GM23338 (cell line): Measurements from ENCODE around the gene TPST2. TPM values are rescaled to one million over a fixed set of nuclear protein-coding genes. Genes with fewer than 3 reads are reported as not detected.
A peak's percentile ranks its signal among the peaks of the same experiment; 100 is the strongest.

Source experiments
- ATAC-seq: fragments of 200-7000 bp; cut with Tn5 transposase; 3 replicates; pipeline ENCODE4 v1.9.1; 2020
- DNase-seq: peaks from one replicate; pipeline ENCODE4 v3.0.0-alpha.2; 2015; ENCODE audit warnings: low spot score
- H2AFZ ChIP-seq: fragments of 200-600 bp; sonication (generic); 2 replicates; pipeline ENCODE4 v1.8.0; 2016; ENCODE audit warnings: antibody characterized with exemption, mild to moderate bottlenecking, moderate library complexity
- H3F3A ChIP-seq: fragments of 200-600 bp; sonication (generic); replicated peaks from 2 replicates; pipeline ENCODE4 v1.8.0; 2017; ENCODE audit warnings: antibody characterized with exemption, mixed run types, low read depth
- H3K27ac ChIP-seq: fragments of 200-600 bp; sonication (generic); 2 replicates; pipeline ENCODE4 v1.6.1; 2016; ENCODE audit warnings: low read depth
- H3K27me3 ChIP-seq: fragments of 200-600 bp; sonication (generic); 2 replicates; pipeline ENCODE4 v1.8.0; 2016; ENCODE audit warnings: mild to moderate bottlenecking, mixed run types, moderate library complexity; ENCODE audit not compliant: insufficient read depth
- H3K36me3 ChIP-seq: fragments of 200-600 bp; sonication (generic); 2 replicates; pipeline ENCODE4 v1.8.0; 2016; ENCODE audit warnings: mild to moderate bottlenecking; ENCODE audit not compliant: insufficient read depth
- H3K4me1 ChIP-seq: fragments of 200-600 bp; sonication (generic); 2 replicates; pipeline ENCODE4 v1.8.0; 2016; ENCODE audit warnings: mild to moderate bottlenecking, moderate library complexity; ENCODE audit not compliant: insufficient read depth
- H3K4me2 ChIP-seq: fragments of 200-600 bp; sonication (generic); 2 replicates; pipeline ENCODE4 v1.7.1; 2017; ENCODE audit warnings: mixed run types
- H3K4me3 ChIP-seq: fragments of 200-600 bp; sonication (generic); 2 replicates; pipeline ENCODE4 v1.6.1; 2016; ENCODE audit warnings: mixed run types
- H3K79me2 ChIP-seq: fragments of 200-600 bp; sonication (generic); replicated peaks from 2 replicates; pipeline ENCODE4 v1.8.0; 2017; ENCODE audit warnings: mild to moderate bottlenecking; ENCODE audit not compliant: insufficient read depth
- H3K9me2 ChIP-seq: fragments of 200-600 bp; sonication (generic); 2 replicates; pipeline ENCODE4 v1.8.0; 2017; ENCODE audit not compliant: insufficient read depth
- H4K20me1 ChIP-seq: fragments of 200-600 bp; sonication (generic); replicated peaks from 2 replicates; pipeline ENCODE4 v1.8.0; 2017; ENCODE audit warnings: mild to moderate bottlenecking; ENCODE audit not compliant: insufficient read depth
- H3K27ac Mint-ChIP-seq: 2 replicates; pipeline ENCODE4 v1.8.0; 2020; ENCODE audit warnings: inconsistent platforms, mild to moderate bottlenecking, moderate library complexity, mixed read lengths
- H3K27me3 Mint-ChIP-seq: 3 replicates; pipeline ENCODE4 v1.8.0; 2022; ENCODE audit warnings: low read depth, mild to moderate bottlenecking, moderate library complexity, mixed read lengths, inconsistent platforms; ENCODE audit not compliant: insufficient read depth, poor library complexity
- H3K36me3 Mint-ChIP-seq: 3 replicates; pipeline ENCODE4 v1.8.0; 2021; ENCODE audit warnings: low read depth, mild to moderate bottlenecking, inconsistent platforms, moderate library complexity, mixed read lengths
- H3K4me1 Mint-ChIP-seq: 3 replicates; pipeline ENCODE4 v1.8.0; 2020; ENCODE audit warnings: mild to moderate bottlenecking, inconsistent platforms, mixed read lengths
- H3K4me3 Mint-ChIP-seq: 3 replicates; pipeline ENCODE4 v1.8.0; 2021; ENCODE audit warnings: moderate library complexity, mild to moderate bottlenecking, inconsistent platforms, mixed read lengths
- H3K9me3 Mint-ChIP-seq: 3 replicates; pipeline ENCODE4 v1.8.0; 2020; ENCODE audit warnings: moderate library complexity, mild to moderate bottlenecking, inconsistent platforms, mixed read lengths
- CREB1 ChIP-seq: fragments of 250-450 bp; sonication (Bioruptor Pico); IDR thresholded peaks from 2 replicates; pipeline ENCODE4 v1.5.0; 2020; ENCODE audit warnings: low read depth, mild to moderate bottlenecking, moderate library complexity
- EZH2 ChIP-seq: fragments of 200-600 bp; sonication (generic); IDR thresholded peaks from one replicate; pipeline ENCODE4 v1.8.0; 2017; ENCODE audit warnings: antibody characterized with exemption, mild to moderate bottlenecking, low read depth; ENCODE audit not compliant: unreplicated experiment
- EZH2phosphoT487 ChIP-seq: fragments of 200-600 bp; sonication (generic); IDR thresholded peaks from one replicate; pipeline ENCODE4 v1.8.1; 2018; ENCODE audit warnings: antibody characterized with exemption; ENCODE audit not compliant: unreplicated experiment
- JUNB ChIP-seq: IDR thresholded peaks from one replicate; pipeline ENCODE4 v1.6.1; 2016; ENCODE audit warnings: antibody characterized with exemption; ENCODE audit not compliant: unreplicated experiment
- NANOG ChIP-seq: IDR thresholded peaks from 2 replicates; pipeline ENCODE4 v1.6.1; 2016; ENCODE audit warnings: antibody characterized with exemption, borderline replicate concordance
- POLR2AphosphoS5 ChIP-seq: IDR thresholded peaks from 2 replicates; pipeline ENCODE4 v1.6.1; 2016; ENCODE audit warnings: antibody characterized with exemption, low read depth
- STAT1 ChIP-seq: IDR thresholded peaks from one replicate; pipeline ENCODE4 v1.6.1; 2016; ENCODE audit warnings: antibody characterized with exemption; ENCODE audit not compliant: unreplicated experiment
- ZNF114 ChIP-seq: fragments of 250-450 bp; sonication (Bioruptor Pico); IDR thresholded peaks from 2 replicates; pipeline ENCODE4 v1.5.0; 2020; ENCODE audit warnings: mild to moderate bottlenecking, moderate library complexity
- ZNF331 ChIP-seq: fragments of 250-450 bp; sonication (Bioruptor Pico); IDR thresholded peaks from 2 replicates; pipeline ENCODE4 v1.5.0; 2020; ENCODE audit warnings: low read depth, mild to moderate bottlenecking, moderate library complexity
- polyA plus RNA-seq: library from polyadenylated mRNA; unstranded; fragments of >200 nt; fragmentation: Nextera tagmentation; extraction: Ambion mirVana; gene quantifications from 2 replicates; pipeline ENCODE4 v1.2.1, GENCODE V29; 2016
- total RNA-seq: library from RNA; depleted of rRNA; stranded (reverse); fragments of >200 nt; shearing (Covaris generic); gene quantifications from 2 replicates; pipeline ENCODE4 v1.2.3, GENCODE V29; 2014
- TF ChIP-seq, protein P1 (sequence below), 2 experiments: fragments of 200-600 bp in 1 of 2; sonication (generic) in 1 of 2; conservative IDR thresholded peaks; 2 replicates each; pipeline versions ENCODE4 v1.5.1 to v1.6.1; 2016 to 2017; ENCODE audit warnings: antibody characterized with exemption in 2 of 2, low read depth in 2 of 2, mild to moderate bottlenecking in 2 of 2, moderate library complexity in 1 of 2
- TF ChIP-seq, protein P2 (sequence below): IDR thresholded peaks from 2 replicates; pipeline ENCODE4 v1.6.1; 2016; ENCODE audit warnings: antibody characterized with exemption

Gene TPST2
- total and polyA plus RNA-seq, 2 experiments from 2014 or later, result 37.9 to 127 TPM

- H3K36me3 ChIP-seq, result peaks cover under 1% of the 10 kb centered on the region; the same call in 1 of the 2 replicates
- H3K36me3 Mint-ChIP-seq, result peaks cover 9% of the 10 kb centered on the region
- peaks cover 11% of the 10 kb centered on the region for H3K4me1 Mint-ChIP-seq
- H3K27me3 Mint-ChIP-seq, result peaks cover 2% of the 10 kb centered on the region
- H3K27ac ChIP-seq, result no peak overlapping the region
- H3K79me2 ChIP-seq, result peaks cover 32% of the 10 kb centered on the region
- peaks cover 3% of the 10 kb centered on the region for H4K20me1 ChIP-seq
- no peak for ATAC-seq
- no peak overlapping the region for H3K4me3 ChIP-seq
- 0 out of 2 replicates have a peak, but pooled peaks cover 6% of the 10 kb centered on the region for H3F3A ChIP-seq
- no peak overlapping the region for H3K27ac Mint-ChIP-seq
- H3K27me3 ChIP-seq, result no peaks in the 10 kb centered on the region
- no peak overlapping the region for H2AFZ ChIP-seq
- H3K4me1 ChIP-seq, result peaks cover 12% of the 10 kb centered on the region
- H3K9me2 ChIP-seq, result no peaks in the 10 kb centered on the region
- DNase-seq, result no peak
- TF ChIP-seq, protein P1, sequence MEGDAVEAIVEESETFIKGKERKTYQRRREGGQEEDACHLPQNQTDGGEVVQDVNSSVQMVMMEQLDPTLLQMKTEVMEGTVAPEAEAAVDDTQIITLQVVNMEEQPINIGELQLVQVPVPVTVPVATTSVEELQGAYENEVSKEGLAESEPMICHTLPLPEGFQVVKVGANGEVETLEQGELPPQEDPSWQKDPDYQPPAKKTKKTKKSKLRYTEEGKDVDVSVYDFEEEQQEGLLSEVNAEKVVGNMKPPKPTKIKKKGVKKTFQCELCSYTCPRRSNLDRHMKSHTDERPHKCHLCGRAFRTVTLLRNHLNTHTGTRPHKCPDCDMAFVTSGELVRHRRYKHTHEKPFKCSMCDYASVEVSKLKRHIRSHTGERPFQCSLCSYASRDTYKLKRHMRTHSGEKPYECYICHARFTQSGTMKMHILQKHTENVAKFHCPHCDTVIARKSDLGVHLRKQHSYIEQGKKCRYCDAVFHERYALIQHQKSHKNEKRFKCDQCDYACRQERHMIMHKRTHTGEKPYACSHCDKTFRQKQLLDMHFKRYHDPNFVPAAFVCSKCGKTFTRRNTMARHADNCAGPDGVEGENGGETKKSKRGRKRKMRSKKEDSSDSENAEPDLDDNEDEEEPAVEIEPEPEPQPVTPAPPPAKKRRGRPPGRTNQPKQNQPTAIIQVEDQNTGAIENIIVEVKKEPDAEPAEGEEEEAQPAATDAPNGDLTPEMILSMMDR (conservative IDR thresholded peaks at IDR 0.05; ENCODE audit: low read depth in 2 of 2), result no peak
- TF ChIP-seq ZNF114 (CRISPR knock-in tag), result no peak
- no peak for TF ChIP-seq STAT1
- TF ChIP-seq, protein P2, sequence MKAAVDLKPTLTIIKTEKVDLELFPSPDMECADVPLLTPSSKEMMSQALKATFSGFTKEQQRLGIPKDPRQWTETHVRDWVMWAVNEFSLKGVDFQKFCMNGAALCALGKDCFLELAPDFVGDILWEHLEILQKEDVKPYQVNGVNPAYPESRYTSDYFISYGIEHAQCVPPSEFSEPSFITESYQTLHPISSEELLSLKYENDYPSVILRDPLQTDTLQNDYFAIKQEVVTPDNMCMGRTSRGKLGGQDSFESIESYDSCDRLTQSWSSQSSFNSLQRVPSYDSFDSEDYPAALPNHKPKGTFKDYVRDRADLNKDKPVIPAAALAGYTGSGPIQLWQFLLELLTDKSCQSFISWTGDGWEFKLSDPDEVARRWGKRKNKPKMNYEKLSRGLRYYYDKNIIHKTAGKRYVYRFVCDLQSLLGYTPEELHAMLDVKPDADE, result no peak
- no peaks in the 10 kb centered on the region for H3K9me3 Mint-ChIP-seq
- no peak overlapping the region for H3K4me2 ChIP-seq
- H3K4me3 Mint-ChIP-seq, result 0 out of 3 replicates have a peak overlapping the region, but pooled peaks have one; percentile 18
Measured at GRCh38 chr22:26514419-26515161, 75.3 kb downstream of the TPST2 start.

- Histone ChIP-seq H3K9me2 (no peaks in the 10 kb centered on the region), H3K27me3 (no peaks in the 10 kb centered on the region), H2AFZ (no peak overlapping the region), H3K4me1 (peaks cover 12% of the 10 kb centered on the region), H3K4me2 (no peak overlapping the region), H3F3A (0 out of 2 replicates have a peak, but pooled peaks cover 6% of the 10 kb centered on the region), H3K79me2 (peaks cover 32% of the 10 kb centered on the region), H3K4me3 (no peak overlapping the region), H4K20me1 (peaks cover 3% of the 10 kb centered on the region), H3K36me3 (peaks cover 7% of the 10 kb centered on the region; the same call in 1 of the 2 replicates), H3K27ac (no peak overlapping the region)
- Mint-ChIP-seq H3K36me3 (peaks cover 16% of the 10 kb centered on the region), H3K4me1 (peaks cover 11% of the 10 kb centered on the region), H3K27ac (peak overlapping the region; percentile 97; the same call in 1 of the 2 replicates), H3K27me3 (peaks cover 2% of the 10 kb centered on the region), H3K4me3 (peak overlapping the region; percentile 100), H3K9me3 (no peaks in the 10 kb centered on the region)
- DNase-seq, result no peak
- no peak for ATAC-seq
- TF ChIP-seq POLR2AphosphoS5 (no peak), JUNB (no peak), EZH2phosphoT487 (no peak), NANOG (no peak), STAT1 (no peak), EZH2 (no peak), ZNF331 (CRISPR knock-in tag) (no peak), CREB1 (CRISPR knock-in tag) (no peak), ZNF114 (CRISPR knock-in tag) (no peak)
- TF ChIP-seq, protein P1 (conservative IDR thresholded peaks at IDR 0.05; ENCODE audit: low read depth in 2 of 2), result no peak
- TF ChIP-seq, protein P2, result no peak
Measured at GRCh38 chr22:26513838-26514237, 76.1 kb downstream of the TPST2 start.
